CD4-positive, alpha-beta T cell treated with Interleukin-12 subunit alpha and Interleukin-12 subunit beta, for 1 hour (primary cell): ENCODE data around the gene ASPSCR1.
"Not testable (repeated sequence)": the region's sequence is repeated elsewhere in the genome, so short reads cannot be mapped to it uniquely, and the experiment has no call there.

Experiments
- DNase-seq: peaks from one replicate; pipeline ENCODE4 v3.0.0-alpha.2; 2020

ASPSCR1 gene

GRCh38 chr17:81941484-81942166 is 35.8 kb upstream of the ASPSCR1 start:
- DNase-seq, result no peak

GRCh38 chr17:81942167-81942553 is 35.3 kb upstream of the ASPSCR1 start:
- DNase-seq, result no peak

GRCh38 chr17:81944858-81945257 is 32.6 kb upstream of the ASPSCR1 start:
- no peak for DNase-seq

- DNase-seq, result no peak
These were observed 30.2 kb upstream of the ASPSCR1 start, which contains the start of gene MYADML2 for GRCh38 chr17:81947189-81947588. Gene MYADML2, minus strand, starts transcription at chr17:81947233. Its CDS starts 5,492 bp downstream, at chr17:81941741.

- DNase-seq, result no peak
These were observed 28.6 kb upstream of the ASPSCR1 start for GRCh38 chr17:81948635-81949378.

GRCh38 chr17:81950501-81950900 is 26.9 kb upstream of the ASPSCR1 start:
- DNase-seq, result no peak

GRCh38 chr17:81951785-81952684 is 25.4 kb upstream of the ASPSCR1 start:
- no peak for DNase-seq

GRCh38 chr17:81952792-81953228 is 24.6 kb upstream of the ASPSCR1 start:
- no peak for DNase-seq

GRCh38 chr17:81953443-81953842 is 24.0 kb upstream of the ASPSCR1 start:
- not testable (repeated sequence) for DNase-seq

GRCh38 chr17:81954131-81955057 is 23.0 kb upstream of the ASPSCR1 start:
- no peak for DNase-seq

- DNase-seq, result no peak
These were observed 22.3 kb upstream of the ASPSCR1 start for GRCh38 chr17:81955058-81955681.

- no peak for DNase-seq
These were observed 21.5 kb upstream of the ASPSCR1 start for GRCh38 chr17:81955756-81956544.

- DNase-seq, result no peak
These were observed 20.5 kb upstream of the ASPSCR1 start for GRCh38 chr17:81956607-81957589.

GRCh38 chr17:81957691-81958432 is 19.6 kb upstream of the ASPSCR1 start:
- no peak for DNase-seq

GRCh38 chr17:81958633-81959342 is 18.6 kb upstream of the ASPSCR1 start:
- DNase-seq, result no peak

- peak; percentile 89 for DNase-seq
These were observed 17.9 kb upstream of the ASPSCR1 start for GRCh38 chr17:81959362-81960129.
